Measurements from ENCODE around the gene RFTN1.

GRCh38 chr3:16427103-16427965 is 86.2 kb downstream of the RFTN1 start:
- TF ChIP-seq POLR2A (IDR thresholded peaks at IDR 0.05; ENCODE audit: low read depth, low read length): no peak
- TF ChIP-seq TAF1 (IDR thresholded peaks at IDR 0.05; ENCODE audit: low read depth, low read length): no peak
- no peak for TF ChIP-seq POLR2AphosphoS5 (IDR thresholded peaks at IDR 0.05; ENCODE audit: low read depth, low read length)
